HG03457 (cell line): ENCODE data around the gene TAS1R3.

ENCODE experiments used
- ATAC-seq: cut with Tn5 transposase; IDR thresholded peaks from one replicate; pipeline ENCODE4 v1.9.1; 2021; ENCODE audit warnings: moderate number of reproducible peaks; ENCODE audit not compliant: unreplicated experiment

Gene TAS1R3

GRCh38 chr1:1320666-1321448, 10.2 kb upstream of the TAS1R3 start:
- no peak for ATAC-seq

GRCh38 chr1:1321477-1321876, 9.6 kb upstream of the TAS1R3 start:
- ATAC-seq = no peak

DNA sequence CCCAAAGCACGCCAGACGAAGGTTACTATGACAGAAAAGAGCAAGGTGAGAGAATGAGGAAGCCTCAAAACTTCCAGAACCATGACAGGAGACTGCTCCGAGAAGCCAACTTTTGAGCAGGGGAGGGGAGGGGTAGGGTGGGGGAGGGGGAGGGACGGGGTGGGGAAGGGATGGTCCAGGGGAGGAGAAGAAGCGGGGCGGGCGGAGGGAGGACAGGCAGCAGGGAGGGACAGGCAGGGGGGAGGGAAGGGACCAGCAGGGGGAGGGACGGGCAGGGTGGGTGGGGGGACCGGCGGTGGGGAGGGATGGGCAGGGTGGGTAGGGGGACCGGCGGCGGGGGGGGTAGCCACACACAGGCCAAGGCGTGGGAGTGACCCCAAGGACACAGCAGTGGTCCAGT, 8.7 kb upstream of the TAS1R3 start:
- no peak for ATAC-seq

GRCh38 chr1:1322952-1323351, 8.1 kb upstream of the TAS1R3 start:
- ATAC-seq = no peak

DNA sequence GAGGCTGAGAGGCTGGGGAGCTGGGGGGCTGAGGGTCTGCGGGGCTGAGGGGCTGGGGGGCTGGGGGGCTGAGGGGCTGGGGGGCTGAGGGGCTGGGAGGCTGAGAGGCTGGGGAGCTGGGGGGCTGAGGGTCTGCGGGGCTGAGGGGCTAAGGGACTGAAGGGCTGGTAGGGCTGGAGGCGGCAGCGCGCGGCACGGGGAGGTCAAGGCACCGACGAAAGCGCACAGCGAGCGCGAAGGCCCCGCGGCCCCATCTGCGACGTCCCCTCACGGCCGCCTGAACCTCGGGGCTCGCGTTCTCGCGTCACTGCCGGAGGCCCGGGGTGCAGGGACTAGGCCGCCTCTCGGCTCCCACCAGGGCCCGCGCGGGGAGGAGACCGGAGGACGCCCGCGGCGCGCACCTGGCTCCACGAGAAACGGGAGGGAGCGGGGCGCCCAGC, 7.0 kb upstream of the TAS1R3 start:
- ATAC-seq = peak; percentile 12

- ATAC-seq = peak; percentile 41
Measured at GRCh38 chr1:1324524-1325287, 6.4 kb upstream of the TAS1R3 start, which contains the start of the genes CPTP and INTS11. Gene CPTP, plus strand, starts transcription at chr1:1324802. Its CDS starts 2,109 bp downstream, at chr1:1326911. Gene INTS11, minus strand, starts transcription at chr1:1324660. Its CDS starts 52 bp downstream, at chr1:1324608.

DNA sequence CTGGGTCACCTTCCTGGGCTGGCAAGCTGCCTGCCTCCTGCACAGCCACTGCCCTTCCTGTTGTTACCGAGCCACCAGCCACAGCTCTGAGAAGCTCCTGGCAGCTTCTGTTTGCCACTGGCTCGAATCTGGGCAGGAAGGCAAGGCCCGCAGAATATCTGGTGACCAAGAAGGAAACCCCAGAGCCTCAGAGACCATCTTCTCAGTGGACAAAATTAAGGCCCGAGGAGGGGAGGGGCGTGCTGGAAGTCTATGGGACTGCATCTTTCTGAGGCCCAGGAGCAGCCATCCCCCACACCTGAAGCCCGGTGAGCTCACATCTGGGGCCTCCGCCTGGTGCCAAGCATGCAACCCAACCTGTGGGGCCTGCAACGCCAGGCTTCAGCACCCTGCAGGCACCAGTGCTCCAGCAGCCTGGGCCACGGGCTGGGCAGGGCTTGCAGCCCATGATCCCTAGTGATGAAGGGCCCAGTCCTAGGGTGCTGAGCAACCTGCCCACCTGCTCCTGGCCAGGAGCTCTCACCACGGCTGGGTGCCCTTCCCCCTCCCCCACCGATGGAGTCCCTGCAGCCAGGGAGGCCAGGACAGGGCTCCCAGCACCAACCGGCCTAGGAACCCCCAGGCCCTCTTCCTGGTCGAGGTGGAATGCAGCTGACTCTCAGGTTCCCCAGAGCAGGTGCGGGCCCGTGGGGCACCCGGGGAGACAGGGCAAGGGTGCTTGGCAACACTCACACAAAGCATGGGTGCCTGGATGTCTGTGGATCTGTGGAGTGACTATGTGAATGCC, 5.6 kb upstream of the TAS1R3 start:
- ATAC-seq = no peak

DNA sequence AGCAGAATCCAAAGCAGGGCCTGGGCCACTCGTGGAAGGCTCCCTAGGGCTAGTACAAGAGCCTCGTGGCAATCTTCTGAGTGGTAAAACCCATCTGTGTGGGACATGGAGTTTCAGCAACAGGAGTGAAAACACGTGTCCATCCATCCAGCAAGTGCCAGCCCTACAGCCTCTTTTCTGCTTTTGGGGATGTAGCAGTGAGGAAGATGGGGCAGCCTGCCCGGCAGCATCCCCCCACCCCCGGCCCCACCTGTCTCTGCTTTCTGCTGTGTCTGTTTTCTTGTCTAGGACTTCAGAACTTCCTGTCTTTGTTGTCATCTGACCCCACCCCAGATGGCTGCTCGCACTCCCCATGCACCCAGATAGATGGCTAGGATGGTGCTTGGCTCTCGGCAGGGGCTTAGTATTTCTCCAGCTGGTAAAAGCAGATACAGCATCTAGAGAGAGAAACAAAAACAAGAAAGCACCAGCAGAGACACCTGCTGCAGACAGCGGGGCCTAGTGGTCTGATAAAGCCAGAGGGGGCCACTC, 4.9 kb upstream of the TAS1R3 start:
- ATAC-seq = no peak

- no peak for ATAC-seq
Measured at GRCh38 chr1:1327291-1327690, 3.8 kb upstream of the TAS1R3 start.

DNA sequence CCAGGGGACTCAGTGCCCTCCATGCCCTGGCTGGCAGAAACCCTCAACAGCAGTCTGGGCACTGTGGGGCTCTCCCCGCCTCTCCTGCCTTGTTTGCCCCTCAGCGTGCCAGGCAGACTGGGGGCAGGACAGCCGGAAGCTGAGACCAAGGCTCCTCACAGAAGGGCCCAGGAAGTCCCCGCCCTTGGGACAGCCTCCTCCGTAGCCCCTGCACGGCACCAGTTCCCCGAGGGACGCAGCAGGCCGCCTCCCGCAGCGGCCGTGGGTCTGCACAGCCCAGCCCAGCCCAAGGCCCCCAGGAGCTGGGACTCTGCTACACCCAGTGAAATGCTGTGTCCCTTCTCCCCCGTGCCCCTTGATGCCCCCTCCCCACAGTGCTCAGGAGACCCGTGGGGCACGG, 2.8 kb upstream of the TAS1R3 start:
- ATAC-seq = no peak

GRCh38 chr1:1329304-1330210, 1.5 kb upstream of the TAS1R3 start:
- no peak for ATAC-seq

DNA sequence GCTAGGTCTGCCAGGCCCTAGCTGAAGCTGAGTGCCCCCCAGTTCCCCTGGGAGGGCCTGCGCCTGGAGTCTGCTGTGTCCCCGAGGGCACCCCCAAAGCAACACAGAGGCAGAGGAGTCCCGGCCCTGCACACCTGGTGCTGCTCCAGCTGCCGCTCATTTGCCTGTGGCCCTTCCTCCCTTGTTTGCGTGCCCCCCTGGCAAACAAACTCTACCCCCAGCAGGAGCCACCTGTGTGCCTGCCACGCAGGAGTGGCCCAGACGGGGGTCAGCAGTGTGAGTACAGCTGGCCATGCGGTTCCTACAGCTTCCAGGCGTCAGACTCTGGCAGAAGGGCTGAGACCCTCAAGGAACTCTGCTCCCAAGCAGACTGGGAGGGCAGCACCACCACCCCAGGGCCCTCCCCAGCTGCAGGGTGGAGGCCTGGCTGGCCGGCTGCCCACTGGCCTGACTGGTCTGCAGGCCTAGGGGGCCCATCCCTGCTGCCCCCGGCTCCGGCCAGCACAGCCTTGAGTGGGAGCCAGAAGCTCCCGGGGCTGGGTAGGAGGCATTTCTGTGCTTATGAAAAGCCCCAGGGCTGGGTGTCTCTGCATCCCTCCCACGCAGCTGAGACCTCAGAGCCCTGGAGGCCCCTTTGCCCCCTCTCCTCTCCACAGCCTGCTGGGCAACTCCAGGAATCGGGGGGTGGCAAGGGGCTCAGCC, 563 bp upstream of the TAS1R3 start:
- no peak for ATAC-seq

DNA sequence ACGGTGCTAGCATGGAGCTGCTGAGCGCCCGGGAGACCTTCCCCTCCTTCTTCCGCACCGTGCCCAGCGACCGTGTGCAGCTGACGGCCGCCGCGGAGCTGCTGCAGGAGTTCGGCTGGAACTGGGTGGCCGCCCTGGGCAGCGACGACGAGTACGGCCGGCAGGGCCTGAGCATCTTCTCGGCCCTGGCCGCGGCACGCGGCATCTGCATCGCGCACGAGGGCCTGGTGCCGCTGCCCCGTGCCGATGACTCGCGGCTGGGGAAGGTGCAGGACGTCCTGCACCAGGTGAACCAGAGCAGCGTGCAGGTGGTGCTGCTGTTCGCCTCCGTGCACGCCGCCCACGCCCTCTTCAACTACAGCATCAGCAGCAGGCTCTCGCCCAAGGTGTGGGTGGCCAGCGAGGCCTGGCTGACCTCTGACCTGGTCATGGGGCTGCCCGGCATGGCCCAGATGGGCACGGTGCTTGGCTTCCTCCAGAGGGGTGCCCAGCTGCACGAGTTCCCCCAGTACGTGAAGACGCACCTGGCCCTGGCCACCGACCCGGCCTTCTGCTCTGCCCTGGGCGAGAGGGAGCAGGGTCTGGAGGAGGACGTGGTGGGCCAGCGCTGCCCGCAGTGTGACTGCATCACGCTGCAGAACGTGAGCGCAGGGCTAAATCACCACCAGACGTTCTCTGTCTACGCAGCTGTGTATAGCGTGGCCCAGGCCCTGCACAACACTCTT, 1.1 kb downstream of the TAS1R3 start:
- no peak for ATAC-seq

DNA sequence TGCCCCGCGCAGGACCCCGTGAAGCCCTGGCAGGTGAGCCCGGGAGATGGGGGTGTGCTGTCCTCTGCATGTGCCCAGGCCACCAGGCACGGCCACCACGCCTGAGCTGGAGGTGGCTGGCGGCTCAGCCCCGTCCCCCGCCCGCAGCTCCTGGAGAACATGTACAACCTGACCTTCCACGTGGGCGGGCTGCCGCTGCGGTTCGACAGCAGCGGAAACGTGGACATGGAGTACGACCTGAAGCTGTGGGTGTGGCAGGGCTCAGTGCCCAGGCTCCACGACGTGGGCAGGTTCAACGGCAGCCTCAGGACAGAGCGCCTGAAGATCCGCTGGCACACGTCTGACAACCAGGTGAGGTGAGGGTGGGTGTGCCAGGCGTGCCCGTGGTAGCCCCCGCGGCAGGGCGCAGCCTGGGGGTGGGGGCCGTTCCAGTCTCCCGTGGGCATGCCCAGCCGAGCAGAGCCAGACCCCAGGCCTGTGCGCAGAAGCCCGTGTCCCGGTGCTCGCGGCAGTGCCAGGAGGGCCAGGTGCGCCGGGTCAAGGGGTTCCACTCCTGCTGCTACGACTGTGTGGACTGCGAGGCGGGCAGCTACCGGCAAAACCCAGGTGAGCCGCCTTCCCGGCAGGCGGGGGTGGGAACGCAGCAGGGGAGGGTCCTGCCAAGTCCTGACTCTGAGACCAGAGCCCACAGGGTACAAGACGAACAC, 1.8 kb downstream of the TAS1R3 start:
- ATAC-seq = no peak

DNA sequence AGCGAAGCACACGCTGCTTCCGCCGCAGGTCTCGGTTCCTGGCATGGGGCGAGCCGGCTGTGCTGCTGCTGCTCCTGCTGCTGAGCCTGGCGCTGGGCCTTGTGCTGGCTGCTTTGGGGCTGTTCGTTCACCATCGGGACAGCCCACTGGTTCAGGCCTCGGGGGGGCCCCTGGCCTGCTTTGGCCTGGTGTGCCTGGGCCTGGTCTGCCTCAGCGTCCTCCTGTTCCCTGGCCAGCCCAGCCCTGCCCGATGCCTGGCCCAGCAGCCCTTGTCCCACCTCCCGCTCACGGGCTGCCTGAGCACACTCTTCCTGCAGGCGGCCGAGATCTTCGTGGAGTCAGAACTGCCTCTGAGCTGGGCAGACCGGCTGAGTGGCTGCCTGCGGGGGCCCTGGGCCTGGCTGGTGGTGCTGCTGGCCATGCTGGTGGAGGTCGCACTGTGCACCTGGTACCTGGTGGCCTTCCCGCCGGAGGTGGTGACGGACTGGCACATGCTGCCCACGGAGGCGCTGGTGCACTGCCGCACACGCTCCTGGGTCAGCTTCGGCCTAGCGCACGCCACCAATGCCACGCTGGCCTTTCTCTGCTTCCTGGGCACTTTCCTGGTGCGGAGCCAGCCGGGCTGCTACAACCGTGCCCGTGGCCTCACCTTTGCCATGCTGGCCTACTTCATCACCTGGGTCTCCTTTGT, 2.6 kb downstream of the TAS1R3 start:
- no peak for ATAC-seq

DNA sequence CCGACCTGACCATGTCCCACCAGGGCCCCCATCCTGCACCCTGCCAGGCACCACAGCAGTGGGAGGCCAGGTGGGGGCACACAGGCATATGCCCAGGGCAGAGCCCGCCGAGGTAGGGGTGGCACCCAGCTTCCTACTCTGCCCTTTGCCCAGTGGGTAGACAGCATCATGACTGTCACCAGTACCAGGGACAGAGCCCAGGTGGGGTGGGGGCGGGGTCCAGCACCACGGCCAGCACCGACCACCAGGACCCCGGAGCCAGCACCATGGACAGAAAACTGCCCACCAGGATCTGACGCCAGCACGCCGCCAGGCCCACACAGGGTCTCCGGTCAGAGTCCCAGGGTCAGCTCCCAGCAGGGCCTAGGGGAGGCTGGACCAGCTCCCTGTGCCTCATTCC, 3.8 kb downstream of the TAS1R3 start:
- ATAC-seq = no peak

- ATAC-seq = no peak
Measured at GRCh38 chr1:1335283-1335682, 4.2 kb downstream of the TAS1R3 start.
